ELR (cell line): ENCODE measurements around the gene KRT83.
"Not testable (repeated sequence)": the region's sequence is repeated elsewhere in the genome, so short reads cannot be mapped to it uniquely, and the experiment has no call there.

Source experiments
- DNase-seq: peaks from one replicate; pipeline ENCODE4 v3.0.0-alpha.2; 2015; ENCODE audit warnings: low read depth

Gene KRT83

GRCh38 chr12:52353766-52354165 is 32.6 kb upstream of the KRT83 start:
- DNase-seq: no peak

GRCh38 chr12:52352951-52353350 is 31.8 kb upstream of the KRT83 start:
- DNase-seq: no peak

- DNase-seq: no peak
Observed at GRCh38 chr12:52351196-52352059, 30.2 kb upstream of the KRT83 start.

GRCh38 chr12:52350786-52351185 is 29.6 kb upstream of the KRT83 start:
- DNase-seq: no peak

- DNase-seq: no peak
Observed at GRCh38 chr12:52350021-52350620, 28.9 kb upstream of the KRT83 start.

GRCh38 chr12:52349196-52349595 is 28.0 kb upstream of the KRT83 start:
- peak; percentile 67 for DNase-seq

- no peak for DNase-seq
Observed at GRCh38 chr12:52347551-52348510, 26.6 kb upstream of the KRT83 start.

GRCh38 chr12:52347016-52347415 is 25.8 kb upstream of the KRT83 start:
- no peak for DNase-seq

- no peak for DNase-seq
Observed at GRCh38 chr12:52346593-52346992, 25.4 kb upstream of the KRT83 start.

- DNase-seq: not testable (repeated sequence)
Observed at GRCh38 chr12:52345041-52345440, 23.8 kb upstream of the KRT83 start.

GRCh38 chr12:52344111-52344510 is 22.9 kb upstream of the KRT83 start:
- DNase-seq: no peak

- DNase-seq: no peak
Observed at GRCh38 chr12:52343550-52343949, 22.4 kb upstream of the KRT83 start.

GRCh38 chr12:52342781-52343490 is 21.7 kb upstream of the KRT83 start:
- DNase-seq: no peak

- DNase-seq: no peak
Observed at GRCh38 chr12:52341066-52341580, 19.9 kb upstream of the KRT83 start.

GRCh38 chr12:52338241-52338960 is 17.2 kb upstream of the KRT83 start:
- no peak for DNase-seq

- DNase-seq: peak; percentile 23
Observed at GRCh38 chr12:52337054-52337453, 15.9 kb upstream of the KRT83 start.

GRCh38 chr12:52336641-52337040 is 15.4 kb upstream of the KRT83 start:
- DNase-seq: no peak

- DNase-seq: no peak
Observed at GRCh38 chr12:52335598-52336262, 14.5 kb upstream of the KRT83 start.

- DNase-seq: no peak
Observed at GRCh38 chr12:52334185-52334584, 13.0 kb upstream of the KRT83 start.

- no peak for DNase-seq
Observed at GRCh38 chr12:52333321-52333720, 12.1 kb upstream of the KRT83 start.
